HUES64 (cell line): ENCODE results near the gene ZNF579.

Experiments used
- H3K27ac ChIP-seq: 2 replicates; pipeline ENCODE4 v1.7.0; 2013; ENCODE audit warnings: low read depth, low read length, inconsistent platforms
- H3K27me3 ChIP-seq: 2 replicates; pipeline ENCODE4 v1.6.1; 2013; ENCODE audit warnings: mild to moderate bottlenecking, low read length; ENCODE audit not compliant: insufficient read depth
- H3K36me3 ChIP-seq: 2 replicates; pipeline ENCODE4 v1.6.1; 2013; ENCODE audit warnings: mild to moderate bottlenecking, low read length; ENCODE audit not compliant: insufficient read depth
- H3K4me1 ChIP-seq: 2 replicates; pipeline ENCODE4 v1.6.1; 2013; ENCODE audit warnings: mild to moderate bottlenecking, low read length, moderate library complexity; ENCODE audit not compliant: insufficient read depth
- H3K4me3 ChIP-seq: 2 replicates; pipeline ENCODE4 v1.5.1; 2013; ENCODE audit warnings: mild to moderate bottlenecking, low read length, moderate library complexity
- H3K9ac ChIP-seq: 2 replicates; pipeline ENCODE4 v1.6.1; 2013; ENCODE audit warnings: mild to moderate bottlenecking, low read depth, low read length
- H3K9me3 ChIP-seq: 2 replicates; pipeline ENCODE4 v1.6.1; 2013; ENCODE audit warnings: low read depth, low read length; ENCODE audit not compliant: insufficient read depth
- WGBS: fragments of 150-250, 120-280 bp; methylation state at CpG from one replicate; pipeline ENCODE4 v1.1.7; 2013; ENCODE audit warnings: missing lambda C conversion rate; 5-methylcytosine and 5-hydroxymethylcytosine counted together

Gene ZNF579

GRCh38 chr19:55544776-55545439, 35.7 kb downstream of the ZNF579 start:
- WGBS: 74% methylated on average over 23 of the region's 23 CpGs
- no peaks in the 10 kb centered on the region for H3K36me3 ChIP-seq
- no peak overlapping the region for H3K4me3 ChIP-seq
- H3K4me1 ChIP-seq: peaks cover 20% of the 10 kb centered on the region; the same call in 1 of the 2 replicates
- no peaks in the 10 kb centered on the region for H3K9me3 ChIP-seq
- no peak overlapping the region for H3K9ac ChIP-seq
- no peaks in the 10 kb centered on the region; the same call in 1 of the 2 replicates for H3K27me3 ChIP-seq
- H3K27ac ChIP-seq: no peak overlapping the region

- H3K9ac ChIP-seq: no peak overlapping the region
- H3K4me3 ChIP-seq: no peak overlapping the region
- no peaks in the 10 kb centered on the region; the same call in 1 of the 2 replicates for H3K27me3 ChIP-seq
- H3K36me3 ChIP-seq: no peaks in the 10 kb centered on the region
- no peaks in the 10 kb centered on the region for H3K9me3 ChIP-seq
- H3K27ac ChIP-seq: no peak overlapping the region
- 80% methylated on average over 15 of the region's 15 CpGs for WGBS
- peaks cover 20% of the 10 kb centered on the region; the same call in 1 of the 2 replicates for H3K4me1 ChIP-seq
Measured at GRCh38 chr19:55544014-55544413, 36.6 kb downstream of the ZNF579 start.

DNA sequence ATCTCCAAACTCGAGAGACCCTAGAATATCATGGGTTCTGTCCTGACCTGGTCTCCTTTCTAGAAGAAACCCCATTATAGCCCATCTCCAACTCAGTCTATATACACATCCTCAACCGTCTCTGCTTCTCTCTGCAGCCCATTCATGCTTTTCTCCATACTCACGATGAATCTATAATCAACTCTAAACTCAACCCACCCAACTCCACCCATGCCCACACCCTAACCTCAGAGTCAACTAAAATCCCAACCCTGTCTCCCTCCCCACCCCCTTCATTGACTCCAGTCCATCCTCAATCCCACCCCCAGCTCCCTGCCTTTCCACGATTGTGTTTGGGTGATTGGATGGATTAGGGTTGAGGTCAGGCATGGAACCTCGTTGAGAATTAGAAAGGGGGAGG, 37.1 kb downstream of the ZNF579 start:
- no peaks in the 10 kb centered on the region; the same call in 1 of the 2 replicates for H3K27me3 ChIP-seq
- H3K9me3 ChIP-seq: no peaks in the 10 kb centered on the region
- H3K4me3 ChIP-seq: no peak overlapping the region
- H3K4me1 ChIP-seq: peaks cover 20% of the 10 kb centered on the region; the same call in 1 of the 2 replicates
- H3K27ac ChIP-seq: no peak overlapping the region
- no peak overlapping the region for H3K9ac ChIP-seq
- 79% methylated on average over 5 of the region's 5 CpGs for WGBS
- no peaks in the 10 kb centered on the region for H3K36me3 ChIP-seq

GRCh38 chr19:55542292-55542855, 38.3 kb downstream of the ZNF579 start:
- H3K36me3 ChIP-seq: no peaks in the 10 kb centered on the region
- H3K9ac ChIP-seq: no peak overlapping the region
- no peak overlapping the region for H3K4me3 ChIP-seq
- no peak overlapping the region for H3K27ac ChIP-seq
- H3K27me3 ChIP-seq: no peaks in the 10 kb centered on the region; the same call in 1 of the 2 replicates
- peaks cover 18% of the 10 kb centered on the region; the same call in 1 of the 2 replicates for H3K4me1 ChIP-seq
- no peaks in the 10 kb centered on the region for H3K9me3 ChIP-seq
- 86% methylated on average over 7 of the region's 7 CpGs for WGBS

- no peak overlapping the region for H3K9ac ChIP-seq
- H3K4me3 ChIP-seq: no peak overlapping the region
- H3K4me1 ChIP-seq: peaks cover 13% of the 10 kb centered on the region; the same call in 1 of the 2 replicates
- no peaks in the 10 kb centered on the region; the same call in 1 of the 2 replicates for H3K27me3 ChIP-seq
- 89% methylated on average over 19 of the region's 19 CpGs for WGBS
- H3K27ac ChIP-seq: no peak overlapping the region
- H3K36me3 ChIP-seq: no peaks in the 10 kb centered on the region
- no peaks in the 10 kb centered on the region for H3K9me3 ChIP-seq
Measured at GRCh38 chr19:55541091-55541490, 39.6 kb downstream of the ZNF579 start.

DNA sequence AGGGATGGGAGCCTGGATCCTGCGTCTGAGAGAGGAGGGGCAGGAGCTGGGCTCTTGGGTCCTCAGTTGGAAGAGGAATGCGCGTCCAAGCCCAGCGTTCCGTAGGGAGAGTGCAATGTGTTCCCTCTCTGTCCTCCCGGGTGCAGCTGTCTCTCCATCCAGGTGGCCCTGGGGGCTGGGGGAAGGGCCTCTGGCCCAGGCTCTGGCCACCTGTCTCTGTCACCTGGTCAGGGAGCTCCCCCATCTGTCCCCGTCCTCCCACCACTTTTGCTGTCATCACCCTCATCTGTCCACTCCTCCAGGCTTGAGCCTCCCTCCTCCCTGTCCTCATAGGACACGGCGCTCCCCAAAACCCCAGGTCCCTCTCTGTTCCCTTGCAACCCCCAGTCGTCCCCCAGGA, 40.0 kb downstream of the ZNF579 start:
- H3K27ac ChIP-seq: no peak overlapping the region
- H3K4me1 ChIP-seq: peaks cover 9% of the 10 kb centered on the region; the same call in 1 of the 2 replicates
- WGBS: 73% methylated on average over 10 of the region's 10 CpGs
- H3K9ac ChIP-seq: no peak overlapping the region
- no peak overlapping the region for H3K4me3 ChIP-seq
- H3K36me3 ChIP-seq: no peaks in the 10 kb centered on the region
- H3K27me3 ChIP-seq: no peaks in the 10 kb centered on the region; the same call in 1 of the 2 replicates
- H3K9me3 ChIP-seq: no peaks in the 10 kb centered on the region

- no peaks in the 10 kb centered on the region for H3K9me3 ChIP-seq
- no peak overlapping the region for H3K27ac ChIP-seq
- H3K4me3 ChIP-seq: no peak overlapping the region
- H3K27me3 ChIP-seq: no peaks in the 10 kb centered on the region; the same call in 1 of the 2 replicates
- peaks cover 6% of the 10 kb centered on the region; the same call in 1 of the 2 replicates for H3K4me1 ChIP-seq
- H3K36me3 ChIP-seq: no peaks in the 10 kb centered on the region
- no peak overlapping the region for H3K9ac ChIP-seq
- 91% methylated on average over 33 of the region's 33 CpGs for WGBS
Measured at GRCh38 chr19:55539090-55539984, 41.3 kb downstream of the ZNF579 start.

DNA sequence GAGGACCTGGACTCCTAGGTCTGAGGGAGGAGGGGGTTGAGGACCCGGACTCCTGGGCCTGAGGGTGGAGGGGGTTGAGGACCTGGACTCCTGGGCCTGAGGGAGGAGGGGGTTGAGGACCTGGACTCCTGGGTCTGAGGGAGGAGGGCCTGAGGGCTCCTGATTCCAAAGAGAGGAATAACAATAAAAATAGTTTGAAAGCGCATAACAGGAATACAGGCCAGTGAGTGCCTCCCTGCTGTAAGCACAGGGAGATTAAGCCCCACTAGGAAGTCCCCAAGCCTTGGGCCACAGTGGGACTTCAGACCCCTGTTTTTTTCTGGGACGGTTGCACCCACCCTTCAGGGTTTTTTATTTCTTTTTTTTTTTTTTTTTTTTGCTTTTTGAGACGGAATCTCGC, 42.5 kb downstream of the ZNF579 start:
- no peaks in the 10 kb centered on the region for H3K36me3 ChIP-seq
- no peaks in the 10 kb centered on the region for H3K27me3 ChIP-seq
- H3K4me1 ChIP-seq: peaks cover 6% of the 10 kb centered on the region; the same call in 1 of the 2 replicates
- 64% methylated on average over 5 of the region's 5 CpGs for WGBS
- H3K27ac ChIP-seq: peak overlapping the region; percentile 89; the same call in 1 of the 2 replicates
- no peak overlapping the region for H3K4me3 ChIP-seq
- no peak overlapping the region; the same call in 1 of the 2 replicates for H3K9ac ChIP-seq
- no peaks in the 10 kb centered on the region for H3K9me3 ChIP-seq

- Histone ChIP-seq H3K4me3 (no peak overlapping the region), H3K9ac (no peak overlapping the region; the same call in 1 of the 2 replicates), H3K36me3 (no peaks in the 10 kb centered on the region), H3K27me3 (no peaks in the 10 kb centered on the region), H3K9me3 (no peaks in the 10 kb centered on the region), H3K27ac (peak overlapping the region; percentile 89; the same call in 1 of the 2 replicates), H3K4me1 (peaks cover 6% of the 10 kb centered on the region; the same call in 1 of the 2 replicates)
- 30% methylated on average over 5 of the region's 5 CpGs for WGBS
Measured at GRCh38 chr19:55537741-55538111, 42.9 kb downstream of the ZNF579 start.

- H3K9ac ChIP-seq: no peak within 1 kb of the TSS; the same call in 1 of the 2 replicates
- H3K27me3 ChIP-seq: no peaks in the 10 kb centered on the region
- peak within 1 kb of the TSS; percentile 89; the same call in 1 of the 2 replicates for H3K27ac ChIP-seq
Measured at GRCh38 chr19:55536951-55537740, 43.5 kb downstream of the ZNF579 start, which contains the start of gene SBK2. Gene SBK2 (minus strand): TSS chr19:55537133. CDS start chr19:55536294, 839 bp downstream.

More at GRCh38 chr19:55536951-55537740, 43.5 kb downstream of the ZNF579 start, which contains the start of gene SBK2:
- Histone ChIP-seq H3K4me1 (peaks cover 6% of the 10 kb centered on the region; the same call in 1 of the 2 replicates), H3K36me3 (no peaks in the 10 kb centered on the region), H3K4me3 (peak within 1 kb of the TSS; percentile 48), H3K9me3 (no peaks in the 10 kb centered on the region)
- WGBS: 27% methylated on average over 14 of the region's 14 CpGs
